Erythroblast (primary cell): ENCODE results near the gene PLA2G6.

Source experiments
- GATA1 ChIP-seq: IDR thresholded peaks from 2 replicates; pipeline ENCODE4 v1.6.1; 2011; ENCODE audit warnings: low read depth, mild to moderate bottlenecking, control low read depth, low read length, moderate library complexity
- POLR2A ChIP-seq: IDR thresholded peaks from 2 replicates; pipeline ENCODE4 v1.6.1; 2011; ENCODE audit warnings: mild to moderate bottlenecking, low read length

DNA sequence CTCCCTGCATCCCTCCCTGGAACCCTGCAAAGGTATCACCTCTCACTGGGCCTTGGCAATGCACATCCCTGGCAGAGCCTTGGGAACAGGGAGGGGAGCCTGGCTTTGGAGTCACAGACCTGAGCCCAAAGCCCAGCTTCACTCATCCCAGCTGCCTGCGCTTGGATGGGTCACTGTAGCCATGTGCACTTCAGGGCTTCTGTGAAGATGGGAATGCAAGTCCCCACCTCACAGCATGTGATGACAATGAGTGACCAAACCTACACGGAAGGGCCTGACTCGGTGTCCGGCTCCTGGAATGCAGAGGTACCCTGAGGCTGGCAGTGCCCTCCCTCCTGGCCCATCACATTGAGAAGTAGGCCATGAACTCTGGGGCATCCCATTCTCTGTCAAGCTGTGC lies 48.3 kb downstream of the PLA2G6 start:
- TF ChIP-seq GATA1, result no peak
- no peak for TF ChIP-seq POLR2A
